ENCODE measurements around the gene PSENEN.
"Not testable (repeated sequence)": the region's sequence is repeated elsewhere in the genome, so short reads cannot be mapped to it uniquely, and the experiment has no call there.

PSENEN gene

DNA sequence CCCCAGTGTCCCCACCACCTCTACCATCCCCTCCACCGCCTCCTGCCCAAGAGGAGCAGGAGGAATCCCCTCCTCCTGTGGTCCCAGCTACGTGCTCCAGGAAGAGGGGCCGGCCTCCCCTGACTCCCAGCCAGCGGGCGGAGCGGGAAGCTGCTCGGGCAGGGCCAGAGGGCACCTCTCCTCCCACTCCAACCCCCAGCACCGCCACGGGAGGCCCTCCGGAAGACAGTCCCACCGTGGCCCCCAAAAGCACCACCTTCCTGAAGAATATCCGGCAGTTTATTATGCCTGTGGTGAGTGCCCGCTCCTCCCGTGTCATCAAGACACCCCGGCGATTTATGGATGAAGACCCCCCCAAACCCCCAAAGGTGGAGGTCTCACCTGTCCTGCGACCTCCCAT, 24.8 kb upstream of the PSENEN start:
- Histone ChIP-seq H3K4me3 (ENCODE audit: low read depth in 1 of 2, low read length in 2 of 2) (no peak overlapping the region), H3K27me3 (ENCODE audit: control insufficient read depth in 1 of 2, insufficient read depth in 2 of 2, low read length in 2 of 2) (no peaks in the 10 kb centered on the region), H3K9ac (ENCODE audit: low read length) (no peak overlapping the region), H3K27ac (ENCODE audit: low read depth, low read length) (no peak overlapping the region), H3K36me3 (ENCODE audit: insufficient read depth, low read length) (peaks cover 51% of the 10 kb centered on the region), H3K4me1 (ENCODE audit: insufficient read depth, low read length) (peaks cover 18% of the 10 kb centered on the region), H3K9me3 (ENCODE audit: low read length) (no peaks in the 10 kb centered on the region)

- Histone ChIP-seq H3K4me1 (ENCODE audit: insufficient read depth, low read length) (peaks cover 11% of the 10 kb centered on the region), H3K4me3 (ENCODE audit: low read depth in 1 of 2, low read length in 2 of 2) (no peak overlapping the region), H3K9ac (ENCODE audit: low read length) (no peak overlapping the region), H3K36me3 (ENCODE audit: insufficient read depth, low read length) (peaks cover 58% of the 10 kb centered on the region), H3K27me3 (ENCODE audit: control insufficient read depth in 1 of 2, insufficient read depth in 2 of 2, low read length in 2 of 2) (no peaks in the 10 kb centered on the region), H3K9me3 (ENCODE audit: low read length) (no peaks in the 10 kb centered on the region), H3K27ac (ENCODE audit: low read depth, low read length) (no peak overlapping the region)
Observed at GRCh38 chr19:35721374-35721773, 24.1 kb upstream of the PSENEN start.

GRCh38 chr19:35722461-35722860, 23.0 kb upstream of the PSENEN start:
- Histone ChIP-seq H3K4me3 (ENCODE audit: low read depth in 1 of 2, low read length in 2 of 2) (no peak overlapping the region), H3K36me3 (ENCODE audit: insufficient read depth, low read length) (peaks cover 68% of the 10 kb centered on the region), H3K9me3 (ENCODE audit: low read length) (no peaks in the 10 kb centered on the region)

GRCh38 chr19:35722897-35723296, 22.6 kb upstream of the PSENEN start:
- H3K4me1 ChIP-seq (ENCODE audit: insufficient read depth, low read length), result peaks cover 11% of the 10 kb centered on the region
- H3K27me3 ChIP-seq (ENCODE audit: control insufficient read depth in 1 of 2, insufficient read depth in 2 of 2, low read length in 2 of 2), result no peaks in the 10 kb centered on the region
- no peak overlapping the region for H3K9ac ChIP-seq (ENCODE audit: low read length)
- no peak overlapping the region for H3K27ac ChIP-seq (ENCODE audit: low read depth, low read length)
- no peak overlapping the region for H3K4me3 ChIP-seq (ENCODE audit: low read depth in 1 of 2, low read length in 2 of 2)
- H3K36me3 ChIP-seq (ENCODE audit: insufficient read depth, low read length), result peaks cover 72% of the 10 kb centered on the region
- no peaks in the 10 kb centered on the region for H3K9me3 ChIP-seq (ENCODE audit: low read length)

More at GRCh38 chr19:35722461-35722860, 23.0 kb upstream of the PSENEN start:
- Histone ChIP-seq H3K9ac (ENCODE audit: low read length) (no peak overlapping the region), H3K27me3 (ENCODE audit: control insufficient read depth in 1 of 2, insufficient read depth in 2 of 2, low read length in 2 of 2) (no peaks in the 10 kb centered on the region), H3K27ac (ENCODE audit: low read depth, low read length) (no peak overlapping the region), H3K4me1 (ENCODE audit: insufficient read depth, low read length) (peaks cover 11% of the 10 kb centered on the region)

DNA sequence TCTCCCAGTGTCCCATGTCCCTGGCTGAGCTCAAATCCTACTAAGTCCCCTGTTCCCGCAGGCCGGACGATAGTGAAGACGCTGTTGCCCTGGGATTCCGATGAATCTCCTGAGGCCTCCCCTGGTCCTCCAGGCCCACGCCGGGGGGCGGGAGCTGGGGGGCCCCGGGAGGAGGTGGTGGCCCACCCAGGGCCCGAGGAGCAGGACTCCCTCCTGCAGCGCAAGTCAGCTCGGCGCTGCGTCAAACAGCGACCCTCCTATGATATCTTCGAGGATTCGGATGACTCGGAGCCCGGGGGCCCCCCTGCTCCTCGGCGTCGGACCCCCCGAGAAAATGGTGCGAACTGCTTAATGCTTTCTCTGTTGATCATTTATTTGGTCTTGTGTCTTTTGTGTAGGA, 21.8 kb upstream of the PSENEN start:
- H3K27ac ChIP-seq (ENCODE audit: low read depth, low read length), result no peak overlapping the region
- H3K27me3 ChIP-seq (ENCODE audit: control insufficient read depth in 1 of 2, insufficient read depth in 2 of 2, low read length in 2 of 2), result no peaks in the 10 kb centered on the region
- H3K9me3 ChIP-seq (ENCODE audit: low read length), result no peaks in the 10 kb centered on the region
- H3K4me1 ChIP-seq (ENCODE audit: insufficient read depth, low read length), result peaks cover 10% of the 10 kb centered on the region
- H3K4me3 ChIP-seq (ENCODE audit: low read depth in 1 of 2, low read length in 2 of 2), result no peak overlapping the region
- H3K36me3 ChIP-seq (ENCODE audit: insufficient read depth, low read length), result peaks cover 80% of the 10 kb centered on the region
- H3K9ac ChIP-seq (ENCODE audit: low read length), result no peak overlapping the region

- H3K4me3 ChIP-seq (ENCODE audit: low read depth in 1 of 2, low read length in 2 of 2); H3K27me3 ChIP-seq (ENCODE audit: control insufficient read depth in 1 of 2, insufficient read depth in 2 of 2, low read length in 2 of 2); H3K9ac ChIP-seq (ENCODE audit: low read length); H3K27ac ChIP-seq (ENCODE audit: low read depth, low read length); H3K4me1 ChIP-seq (ENCODE audit: insufficient read depth, low read length); H3K9me3 ChIP-seq (ENCODE audit: low read length): not testable (repeated sequence)
- peaks cover 84% of the 10 kb centered on the region for H3K36me3 ChIP-seq (ENCODE audit: insufficient read depth, low read length)
Observed at GRCh38 chr19:35724132-35724531, 21.3 kb upstream of the PSENEN start.

GRCh38 chr19:35724560-35724959, 20.9 kb upstream of the PSENEN start:
- Histone ChIP-seq H3K4me3 (ENCODE audit: low read depth in 1 of 2, low read length in 2 of 2) (no peak overlapping the region), H3K27me3 (ENCODE audit: control insufficient read depth in 1 of 2, insufficient read depth in 2 of 2, low read length in 2 of 2) (no peaks in the 10 kb centered on the region), H3K27ac (ENCODE audit: low read depth, low read length) (no peak overlapping the region), H3K9me3 (ENCODE audit: low read length) (no peaks in the 10 kb centered on the region), H3K9ac (ENCODE audit: low read length) (no peak overlapping the region), H3K4me1 (ENCODE audit: insufficient read depth, low read length) (peaks cover 2% of the 10 kb centered on the region), H3K36me3 (ENCODE audit: insufficient read depth, low read length) (peaks cover 89% of the 10 kb centered on the region)

DNA sequence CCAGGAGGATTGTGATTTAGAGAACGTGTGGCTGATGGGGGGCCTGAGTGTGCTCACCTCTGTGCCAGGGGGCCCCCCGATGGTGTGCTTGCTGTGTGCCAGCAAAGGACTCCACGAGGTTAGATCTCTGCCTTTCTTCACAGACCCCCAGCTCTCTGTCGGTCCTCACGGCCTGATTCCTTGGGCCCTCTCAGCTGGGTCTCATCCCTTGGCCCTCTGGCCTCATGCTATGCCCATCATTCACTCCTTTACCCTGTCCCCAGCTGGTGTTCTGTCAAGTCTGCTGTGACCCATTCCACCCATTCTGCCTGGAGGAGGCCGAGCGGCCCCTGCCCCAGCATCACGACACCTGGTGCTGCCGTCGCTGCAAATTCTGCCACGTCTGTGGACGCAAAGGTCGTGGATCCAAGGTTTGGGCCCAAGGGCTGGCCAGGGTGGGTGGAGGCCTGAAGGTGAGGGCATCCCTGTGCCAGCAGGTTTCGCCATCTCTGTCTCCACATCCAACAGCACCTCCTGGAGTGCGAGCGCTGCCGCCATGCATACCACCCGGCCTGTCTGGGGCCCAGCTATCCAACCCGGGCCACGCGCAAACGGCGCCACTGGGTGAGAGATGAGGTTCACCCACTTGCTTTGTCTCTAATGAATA, 20.1 kb upstream of the PSENEN start:
- no peak overlapping the region for H3K27ac ChIP-seq (ENCODE audit: low read depth, low read length)
- H3K9me3 ChIP-seq (ENCODE audit: low read length), result no peaks in the 10 kb centered on the region
- no peaks in the 10 kb centered on the region for H3K27me3 ChIP-seq (ENCODE audit: control insufficient read depth in 1 of 2, insufficient read depth in 2 of 2, low read length in 2 of 2)
- no peak overlapping the region for H3K4me3 ChIP-seq (ENCODE audit: low read depth in 1 of 2, low read length in 2 of 2)
- H3K9ac ChIP-seq (ENCODE audit: low read length), result no peak overlapping the region
- H3K4me1 ChIP-seq (ENCODE audit: insufficient read depth, low read length), result no peaks in the 10 kb centered on the region
- peaks cover 89% of the 10 kb centered on the region for H3K36me3 ChIP-seq (ENCODE audit: insufficient read depth, low read length)

DNA sequence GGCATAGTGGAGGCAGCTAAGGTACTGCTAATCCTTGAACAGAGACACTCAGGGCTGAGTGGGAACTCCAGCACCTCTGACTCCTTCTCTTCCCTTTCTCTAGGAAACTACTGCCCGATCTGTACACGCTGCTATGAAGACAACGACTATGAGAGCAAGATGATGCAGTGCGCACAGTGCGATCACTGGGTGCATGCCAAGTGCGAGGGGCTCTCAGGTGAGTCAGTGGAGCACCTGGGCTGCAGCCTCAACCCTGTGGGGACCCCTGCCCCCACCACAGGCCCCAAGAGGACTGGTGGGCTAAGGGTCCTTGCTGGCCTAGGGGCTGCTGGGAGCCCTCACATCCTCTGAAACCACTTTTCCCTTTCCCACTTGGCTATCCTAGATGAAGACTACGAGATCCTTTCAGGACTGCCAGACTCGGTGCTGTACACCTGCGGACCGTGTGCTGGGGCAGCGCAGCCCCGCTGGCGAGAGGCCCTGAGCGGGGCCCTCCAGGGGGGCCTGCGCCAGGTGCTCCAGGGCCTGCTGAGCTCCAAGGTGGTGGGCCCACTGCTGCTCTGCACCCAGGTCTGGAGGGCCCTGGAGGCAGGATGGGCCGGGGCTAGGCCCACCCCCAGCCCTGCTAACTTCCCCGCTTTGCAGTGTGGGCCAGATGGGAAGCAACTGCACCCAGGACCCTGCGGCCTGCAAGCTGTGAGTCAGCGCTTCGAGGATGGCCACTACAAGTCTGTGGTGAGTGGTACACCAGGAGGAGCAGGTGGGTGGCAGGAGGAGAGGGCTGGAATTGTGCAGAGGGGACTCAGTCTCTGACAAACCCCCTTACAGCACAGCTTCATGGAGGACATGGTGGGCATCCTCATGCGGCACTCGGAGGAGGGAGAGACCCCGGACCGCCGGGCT, 18.1 kb upstream of the PSENEN start:
- Histone ChIP-seq H3K36me3 (ENCODE audit: insufficient read depth, low read length) (peaks cover 97% of the 10 kb centered on the region), H3K9ac (ENCODE audit: low read length) (no peak overlapping the region)

GRCh38 chr19:35727956-35728706, 17.3 kb upstream of the PSENEN start:
- H3K36me3 ChIP-seq (ENCODE audit: insufficient read depth, low read length), result peaks cover 89% of the 10 kb centered on the region
- no peaks in the 10 kb centered on the region for H3K27me3 ChIP-seq (ENCODE audit: control insufficient read depth in 1 of 2, insufficient read depth in 2 of 2, low read length in 2 of 2)
- no peaks in the 10 kb centered on the region for H3K4me1 ChIP-seq (ENCODE audit: insufficient read depth, low read length)
- H3K9me3 ChIP-seq (ENCODE audit: low read length), result no peaks in the 10 kb centered on the region
- H3K27ac ChIP-seq (ENCODE audit: low read depth, low read length), result no peak overlapping the region
- no peak overlapping the region for H3K4me3 ChIP-seq (ENCODE audit: low read depth in 1 of 2, low read length in 2 of 2)
- no peak overlapping the region for H3K9ac ChIP-seq (ENCODE audit: low read length)

More for the DNA sequence above, 18.1 kb upstream of the PSENEN start:
- Histone ChIP-seq H3K4me3 (ENCODE audit: low read depth in 1 of 2, low read length in 2 of 2) (no peak overlapping the region), H3K9me3 (ENCODE audit: low read length) (no peaks in the 10 kb centered on the region), H3K4me1 (ENCODE audit: insufficient read depth, low read length) (no peaks in the 10 kb centered on the region), H3K27ac (ENCODE audit: low read depth, low read length) (no peak overlapping the region), H3K27me3 (ENCODE audit: control insufficient read depth in 1 of 2, insufficient read depth in 2 of 2, low read length in 2 of 2) (no peaks in the 10 kb centered on the region)

GRCh38 chr19:35729021-35729420, 16.4 kb upstream of the PSENEN start:
- Histone ChIP-seq H3K36me3 (ENCODE audit: insufficient read depth, low read length) (peaks cover 84% of the 10 kb centered on the region), H3K27ac (ENCODE audit: low read depth, low read length) (no peak overlapping the region), H3K9ac (ENCODE audit: low read length) (no peak overlapping the region)

More at GRCh38 chr19:35729021-35729420, 16.4 kb upstream of the PSENEN start:
- H3K4me1 ChIP-seq (ENCODE audit: insufficient read depth, low read length), result no peaks in the 10 kb centered on the region
- H3K9me3 ChIP-seq (ENCODE audit: low read length), result no peaks in the 10 kb centered on the region
- no peaks in the 10 kb centered on the region for H3K27me3 ChIP-seq (ENCODE audit: control insufficient read depth in 1 of 2, insufficient read depth in 2 of 2, low read length in 2 of 2)
- H3K4me3 ChIP-seq (ENCODE audit: low read depth in 1 of 2, low read length in 2 of 2), result no peak overlapping the region

All from muscle layer of colon (tissue), 2 donors.